Hepatocyte (in vitro differentiated cells): ENCODE data around the gene WNT11. TPM values are rescaled to one million over a fixed set of nuclear protein-coding genes. Genes with fewer than 3 reads are reported as not detected.

Experiments used
- DNase-seq: peaks from one replicate; pipeline ENCODE4 v3.0.0-alpha.2; 2016; ENCODE audit warnings: low spot score
- H2AFZ ChIP-seq: fragments of 200-600 bp; sonication (generic); 2 replicates; pipeline ENCODE4 v1.6.0; 2016; ENCODE audit warnings: antibody characterized with exemption, mild to moderate bottlenecking
- H3K27ac ChIP-seq: fragments of 200-600 bp; sonication (generic); 2 replicates; pipeline ENCODE4 v1.5.1; 2016; ENCODE audit warnings: mild to moderate bottlenecking
- H3K27me3 ChIP-seq: fragments of 200-600 bp; sonication (generic); 2 replicates; pipeline ENCODE4 v1.6.1; 2016
- H3K36me3 ChIP-seq: fragments of 200-600 bp; sonication (generic); replicated peaks from 2 replicates; pipeline ENCODE4 v1.5.1; 2016; ENCODE audit warnings: low read depth; ENCODE audit not compliant: insufficient read depth
- H3K4me1 ChIP-seq: fragments of 200-600 bp; sonication (generic); 2 replicates; pipeline ENCODE4 v1.5.1; 2016; ENCODE audit warnings: mild to moderate bottlenecking, moderate library complexity; ENCODE audit not compliant: insufficient read depth
- H3K4me2 ChIP-seq: fragments of 200-600 bp; sonication (generic); 2 replicates; pipeline ENCODE4 v1.6.0; 2016
- H3K4me3 ChIP-seq: fragments of 200-600 bp; sonication (generic); 2 replicates; pipeline ENCODE4 v1.5.1; 2016; ENCODE audit warnings: mild to moderate bottlenecking
- H3K79me2 ChIP-seq: fragments of 200-600 bp; sonication (generic); 2 replicates; pipeline ENCODE4 v1.6.0; 2017; ENCODE audit warnings: mild to moderate bottlenecking
- H3K9me2 ChIP-seq: fragments of 200-600 bp; sonication (generic); replicated peaks from 2 replicates; pipeline ENCODE4 v1.6.0; 2017; ENCODE audit warnings: mild to moderate bottlenecking; ENCODE audit not compliant: insufficient read depth
- H3K9me3 ChIP-seq: fragments of 200-600 bp; sonication (generic); 2 replicates; pipeline ENCODE4 v1.5.1; 2016; ENCODE audit warnings: low read depth, mild to moderate bottlenecking
- H4K20me1 ChIP-seq: fragments of 200-600 bp; sonication (generic); 2 replicates; pipeline ENCODE4 v1.6.0; 2016; ENCODE audit warnings: mild to moderate bottlenecking; ENCODE audit not compliant: insufficient read depth, poor library complexity, severe bottlenecking
- EZH2 ChIP-seq: fragments of 200-600 bp; sonication (generic); IDR thresholded peaks from 2 replicates; pipeline ENCODE4 v1.6.1; 2016; ENCODE audit warnings: antibody characterized with exemption, mild to moderate bottlenecking, borderline replicate concordance
- EZH2phosphoT487 ChIP-seq: fragments of 200-600 bp; sonication (generic); IDR thresholded peaks from one replicate; pipeline ENCODE4 v1.6.1; 2018; ENCODE audit warnings: antibody characterized with exemption, mild to moderate bottlenecking, low read depth, moderate library complexity; ENCODE audit not compliant: unreplicated experiment, severe bottlenecking
- WGBS: methylation state at CpG from one replicate; pipeline ENCODE4 v1.1.6; 2016; ENCODE audit warnings: low lambda C conversion rate; ENCODE audit errors: missing lambda C conversion rate; 5-methylcytosine and 5-hydroxymethylcytosine counted together
- polyA plus RNA-seq: library from polyadenylated mRNA; unstranded; fragments of >200 nt; fragmentation: Nextera tagmentation; extraction: Ambion mirVana; gene quantifications from 2 replicates; pipeline ENCODE4 v1.2.1, GENCODE V29; 2016
- total RNA-seq: library from RNA; depleted of rRNA; stranded (reverse); fragments of >200 nt; gene quantifications from 2 replicates; pipeline ENCODE4 v1.2.3, GENCODE V29; 2014
- TF ChIP-seq, protein P1 (sequence below): fragments of 200-600 bp; sonication (generic); IDR thresholded peaks from 2 replicates; pipeline ENCODE4 v1.5.1; 2016; ENCODE audit warnings: antibody characterized with exemption, mild to moderate bottlenecking; ENCODE audit not compliant: poor library complexity

WNT11 gene
- total and polyA plus RNA-seq, 2 experiments from 2014 or later = 16.4 to 19.1 TPM

- DNase-seq = no peak
- no peaks in the 10 kb centered on the region for H3K4me1 ChIP-seq
- TF ChIP-seq EZH2 = no peak
- TF ChIP-seq, protein P1, sequence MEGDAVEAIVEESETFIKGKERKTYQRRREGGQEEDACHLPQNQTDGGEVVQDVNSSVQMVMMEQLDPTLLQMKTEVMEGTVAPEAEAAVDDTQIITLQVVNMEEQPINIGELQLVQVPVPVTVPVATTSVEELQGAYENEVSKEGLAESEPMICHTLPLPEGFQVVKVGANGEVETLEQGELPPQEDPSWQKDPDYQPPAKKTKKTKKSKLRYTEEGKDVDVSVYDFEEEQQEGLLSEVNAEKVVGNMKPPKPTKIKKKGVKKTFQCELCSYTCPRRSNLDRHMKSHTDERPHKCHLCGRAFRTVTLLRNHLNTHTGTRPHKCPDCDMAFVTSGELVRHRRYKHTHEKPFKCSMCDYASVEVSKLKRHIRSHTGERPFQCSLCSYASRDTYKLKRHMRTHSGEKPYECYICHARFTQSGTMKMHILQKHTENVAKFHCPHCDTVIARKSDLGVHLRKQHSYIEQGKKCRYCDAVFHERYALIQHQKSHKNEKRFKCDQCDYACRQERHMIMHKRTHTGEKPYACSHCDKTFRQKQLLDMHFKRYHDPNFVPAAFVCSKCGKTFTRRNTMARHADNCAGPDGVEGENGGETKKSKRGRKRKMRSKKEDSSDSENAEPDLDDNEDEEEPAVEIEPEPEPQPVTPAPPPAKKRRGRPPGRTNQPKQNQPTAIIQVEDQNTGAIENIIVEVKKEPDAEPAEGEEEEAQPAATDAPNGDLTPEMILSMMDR = no peak
- no peak for TF ChIP-seq EZH2phosphoT487
- no peaks in the 10 kb centered on the region for H3K9me2 ChIP-seq
- H3K27ac ChIP-seq = no peak overlapping the region
- no peaks in the 10 kb centered on the region for H4K20me1 ChIP-seq
- no peak overlapping the region for H2AFZ ChIP-seq
- H3K4me3 ChIP-seq = no peak overlapping the region
- WGBS = 95% methylated on average over 22 of the region's 22 CpGs
- no peaks in the 10 kb centered on the region for H3K27me3 ChIP-seq
- H3K36me3 ChIP-seq = no peaks in the 10 kb centered on the region
- no peaks in the 10 kb centered on the region for H3K9me3 ChIP-seq
- H3K4me2 ChIP-seq = no peak overlapping the region
- H3K79me2 ChIP-seq = no peaks in the 10 kb centered on the region
These were observed 65.3 kb downstream of the WNT11 start for GRCh38 chr11:76140912-76141574.

GRCh38 chr11:76139314-76139713 is 67.0 kb downstream of the WNT11 start:
- Histone ChIP-seq H3K4me3 (no peak overlapping the region), H3K36me3 (no peaks in the 10 kb centered on the region), H3K4me2 (no peak overlapping the region), H3K27ac (no peak overlapping the region), H3K79me2 (no peaks in the 10 kb centered on the region), H2AFZ (no peak overlapping the region), H4K20me1 (no peaks in the 10 kb centered on the region), H3K4me1 (no peaks in the 10 kb centered on the region), H3K9me3 (no peaks in the 10 kb centered on the region), H3K9me2 (no peaks in the 10 kb centered on the region), H3K27me3 (no peaks in the 10 kb centered on the region)
- TF ChIP-seq, protein P1 = no peak
- no peak for TF ChIP-seq EZH2phosphoT487
- no peak for TF ChIP-seq EZH2
- DNase-seq = no peak
- 100% methylated on average over 2 of the region's 2 CpGs for WGBS

Other genes starting within 250 kb of the WNT11 start
- gene THAP12, start 174.6 kb upstream of the WNT11 start, total RNA-seq = 51.5 and 62.6 TPM in 2 replicates
- 21.0 and 21.5 TPM in 2 replicates for gene THAP12, start 174.6 kb upstream of the WNT11 start, polyA plus RNA-seq
- 2.3 and 6.0 TPM in 2 replicates for gene GVQW3, start 174.8 kb upstream of the WNT11 start, total RNA-seq
- 0.36 and 1.9 TPM in 2 replicates for gene GVQW3, start 174.8 kb upstream of the WNT11 start, polyA plus RNA-seq
- gene EMSY, start 238.5 kb upstream of the WNT11 start, total RNA-seq = 19.4 and 39.9 TPM in 2 replicates
- 8.2 and 13.6 TPM in 2 replicates for gene EMSY, start 238.5 kb upstream of the WNT11 start, polyA plus RNA-seq